A549 (cell line): ENCODE results near the gene TMEM119. TPM values are rescaled to one million over a fixed set of nuclear protein-coding genes. Genes with fewer than 3 reads are reported as not detected.

ENCODE experiments used
- ATAC-seq, 2 experiments: fragments of 200-7000 bp in 1 of 2; fragments of >200 bp in 1 of 2; cut with Nextera tagmentation in 1 of 2; cut with Tn5 transposase in 1 of 2; 3 replicates each; pipeline versions ENCODE4 v1.8.0 to v1.9.1; 2018 to 2020; ENCODE audit warnings: mild to moderate bottlenecking in 1 of 2, moderate library complexity in 1 of 2
- CTCF ChIA-PET: fragments of 300-600 bp; sonication (Branson Sonifier 250); formaldehyde crosslinking; extraction: SDS; loops from one replicate; lab custom pipeline; 2021; ENCODE audit warnings: antibody characterized with exemption, inconsistent platforms; lab: Yijun Ruan, JAX
- POLR2A ChIA-PET: fragments of 350-600 bp; formaldehyde crosslinking; extraction: SDS; loops from one replicate; lab custom pipeline; 2021; ENCODE audit warnings: antibody characterized with exemption, inconsistent platforms; lab: Yijun Ruan, JAX
- DNase-seq, 2 experiments: peaks; one replicate each; pipeline versions ENCODE4 v3.0.0 to v3.0.0-alpha.2; 2011 to 2016; ENCODE audit warnings: low read depth in 1 of 2, low spot score in 1 of 2
- FAIRE-seq: peaks from 2 replicates; lab custom pipeline; 2011; peaks lifted over from hg19 to GRCh38; lab: Jason Lieb, UNC
- H3K27ac ChIP-seq, 2 experiments: fragments of >200 bp; sonication (Bioruptor Twin); formaldehyde crosslinking; 3 replicates each; pipeline ENCODE4 v1.5.1; 2016 to 2017
- H3K4me1 ChIP-seq: fragments of >200 bp; sonication (Bioruptor Twin); formaldehyde crosslinking; 3 replicates; pipeline ENCODE4 v1.6.1; 2016
- H3K4me2 ChIP-seq: fragments of >200 bp; sonication (Bioruptor Twin); formaldehyde crosslinking; 3 replicates; pipeline ENCODE4 v1.6.1; 2016
- H3K4me3 ChIP-seq: fragments of >200 bp; sonication (Bioruptor Twin); formaldehyde crosslinking; 3 replicates; pipeline ENCODE4 v1.5.1; 2016
- H3K9me3 ChIP-seq: fragments of >200 bp; sonication (Bioruptor Twin); formaldehyde crosslinking; 3 replicates; pipeline ENCODE4 v1.6.1; 2016
- CBX2 ChIP-seq: fragments of 200-600 bp; sonication (generic); IDR thresholded peaks from 2 replicates; pipeline ENCODE4 v1.6.1; 2016; ENCODE audit warnings: low read depth, mild to moderate bottlenecking, borderline replicate concordance
- CEBPB ChIP-seq, 2 experiments: fragments of >200 bp in 1 of 2; sonication (Bioruptor Twin) in 1 of 2; formaldehyde crosslinking in 1 of 2; IDR thresholded peaks; 2 replicates each; pipeline ENCODE4 v1.6.1; 2012 to 2016
- CHD4 ChIP-seq: fragments of 200-600 bp; sonication (generic); IDR thresholded peaks from 2 replicates; pipeline ENCODE4 v1.6.1; 2016; ENCODE audit warnings: antibody characterized with exemption, mild to moderate bottlenecking, borderline replicate concordance
- CTCF ChIP-seq: fragments of >200 bp; sonication (Bioruptor Twin); formaldehyde crosslinking; IDR thresholded peaks from 3 replicates; pipeline ENCODE4 v1.5.1; 2016
- EHF ChIP-seq: fragments of 250-450 bp; sonication (Bioruptor Pico); IDR thresholded peaks from 2 replicates; pipeline ENCODE4 v1.5.0; 2020; ENCODE audit warnings: mild to moderate bottlenecking
- EHMT2 ChIP-seq: fragments of 200-600 bp; sonication (generic); IDR thresholded peaks from 2 replicates; pipeline ENCODE4 v1.6.1; 2016; ENCODE audit warnings: antibody characterized with exemption, low read depth, mild to moderate bottlenecking, moderate library complexity
- ESRRA ChIP-seq: fragments of 150-350 bp; IDR thresholded peaks from 2 replicates; pipeline ENCODE4 v1.6.1; 2014; ENCODE audit warnings: mild to moderate bottlenecking, low read length, borderline replicate concordance
- FOSL2 ChIP-seq, 2 experiments: fragments of 450-650 bp in 1 of 2; fragments of >200 bp in 1 of 2; sonication (Bioruptor Twin) in 1 of 2; formaldehyde crosslinking; IDR thresholded peaks; 2 replicates each; pipeline versions ENCODE4 v1.5.0 to v1.6.1; 2016 to 2020; ENCODE audit warnings: mild to moderate bottlenecking in 1 of 2, moderate library complexity in 1 of 2
- HEYL ChIP-seq: fragments of 250-450 bp; sonication (Bioruptor Pico); IDR thresholded peaks from 2 replicates; pipeline ENCODE4 v1.8.0; 2021; ENCODE audit warnings: mild to moderate bottlenecking, moderate library complexity
- HOXA7 ChIP-seq: fragments of 250-450 bp; sonication (Bioruptor Pico); IDR thresholded peaks from 2 replicates; pipeline ENCODE4 v1.5.0; 2020; ENCODE audit warnings: mild to moderate bottlenecking, moderate library complexity
- KDM1A ChIP-seq: fragments of 200-600 bp; sonication (generic); IDR thresholded peaks from 2 replicates; pipeline ENCODE4 v1.6.1; 2016; ENCODE audit warnings: low read depth, mild to moderate bottlenecking
- MAX ChIP-seq: IDR thresholded peaks from 2 replicates; pipeline ENCODE4 v1.6.1; 2012
- MAZ ChIP-seq: fragments of 150-350 bp; IDR thresholded peaks from 2 replicates; pipeline ENCODE4 v1.6.1; 2014; ENCODE audit warnings: antibody characterized with exemption, low read depth, low read length, borderline replicate concordance
- NFE2L2 ChIP-seq: fragments of 150-350 bp; conservative IDR thresholded peaks from 2 replicates; pipeline ENCODE4 v1.6.1; 2014; ENCODE audit warnings: low read length
- NPAS2 ChIP-seq: fragments of 250-450 bp; sonication (Bioruptor Pico); IDR thresholded peaks from 2 replicates; pipeline ENCODE4 v1.8.0; 2022; ENCODE audit warnings: mild to moderate bottlenecking, moderate library complexity, borderline replicate concordance
- NR3C1 ChIP-seq: fragments of >200 bp; sonication (Bioruptor Twin); formaldehyde crosslinking; IDR thresholded peaks from 3 replicates; pipeline ENCODE4 v1.6.1; 2017
- RAD21 ChIP-seq, 2 experiments: fragments of >200 bp in 1 of 2; sonication (Bioruptor Twin) in 1 of 2; formaldehyde crosslinking in 1 of 2; IDR thresholded peaks in 1 of 2; conservative IDR thresholded peaks in 1 of 2; 2 replicates in 1 of 2; 3 replicates in 1 of 2; pipeline ENCODE4 v1.6.1; 2012 to 2018; ENCODE audit warnings: inconsistent platforms in 1 of 2
- RCOR1 ChIP-seq: fragments of 150-350 bp; IDR thresholded peaks from 2 replicates; pipeline ENCODE4 v1.6.1; 2014; ENCODE audit warnings: antibody characterized with exemption, low read length, low read depth
- RNF2 ChIP-seq: fragments of 200-600 bp; sonication (generic); IDR thresholded peaks from 2 replicates; pipeline ENCODE4 v1.6.1; 2016; ENCODE audit warnings: low read depth, mild to moderate bottlenecking, antibody characterized with exemption, moderate library complexity, borderline replicate concordance
- TFCP2L1 ChIP-seq: fragments of 250-450 bp; sonication (Bioruptor Pico); IDR thresholded peaks from 2 replicates; pipeline ENCODE4 v1.5.0; 2021; ENCODE audit warnings: mild to moderate bottlenecking
- TP53 ChIP-seq: fragments of 250-450 bp; sonication (Bioruptor Pico); IDR thresholded peaks from 2 replicates; pipeline ENCODE4 v1.5.0; 2021; ENCODE audit warnings: mild to moderate bottlenecking, moderate library complexity
- USF2 ChIP-seq: fragments of 450-650 bp; IDR thresholded peaks from 2 replicates; pipeline ENCODE4 v1.6.1; 2014; ENCODE audit warnings: antibody characterized with exemption
- ZC3H11A ChIP-seq: fragments of 450-650 bp; IDR thresholded peaks from 2 replicates; pipeline ENCODE4 v1.6.1; 2014; ENCODE audit warnings: antibody characterized with exemption, mild to moderate bottlenecking
- ZNF302 ChIP-seq: fragments of 250-450 bp; sonication (Bioruptor Pico); IDR thresholded peaks from 2 replicates; pipeline ENCODE4 v1.9.0; 2021; ENCODE audit warnings: inconsistent platforms, mild to moderate bottlenecking, moderate library complexity
- ZSCAN20 ChIP-seq: fragments of 250-450 bp; sonication (Bioruptor Pico); IDR thresholded peaks from 2 replicates; pipeline ENCODE4 v1.8.0; 2022; ENCODE audit warnings: mild to moderate bottlenecking, moderate library complexity
- WGBS: methylation state at CpG from one replicate; pipeline ENCODE4 v1.1.6; 2017; ENCODE audit errors: missing lambda C conversion rate; 5-methylcytosine and 5-hydroxymethylcytosine counted together
- polyA plus RNA-seq, 4 experiments: library from polyadenylated mRNA; depleted of rRNA in 3 of 4; stranded (reverse); fragments of >200 nt; fragmentation: RNase III in 1 of 4; extraction: RNeasy Plus Mini Kit Qiagen cat#74134 plus additional on column Dnase treatment in 1 of 4; gene quantifications; 2 replicates in 3 of 4; 3 replicates in 1 of 4; pipeline ENCODE4 v1.2.3, GENCODE V29; 2011 to 2017
- TF ChIP-seq, protein P1 (sequence below): IDR thresholded peaks from 2 replicates; pipeline ENCODE4 v1.6.1; 2012; ENCODE audit warnings: low read depth, borderline replicate concordance

TMEM119 gene
- polyA plus RNA-seq, 2 of the 4 experiments (the other 2 are of a cell fraction) = not detected

DNA sequence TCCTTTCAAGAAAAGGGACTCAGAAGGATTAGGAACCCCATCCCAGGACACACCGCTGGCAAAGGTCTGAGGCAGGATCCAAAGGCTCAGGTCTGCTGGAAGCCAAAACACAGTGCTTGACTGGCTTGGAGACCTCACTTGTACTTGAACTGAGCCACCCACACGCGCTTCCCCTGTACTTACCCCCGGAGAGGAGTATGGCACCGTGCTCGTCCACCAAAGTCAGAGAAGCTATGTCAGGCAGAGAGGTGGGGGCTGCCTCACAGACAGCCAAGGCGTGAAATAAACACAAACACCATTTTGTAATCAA, 46.9 kb upstream of the TMEM119 start (continued):
- TF ChIP-seq CTCF (no peak), MAX (no peak), HOXA7 (CRISPR knock-in tag) (no peak), CBX2 (no peak), RNF2 (no peak)

- Histone ChIP-seq H3K27ac (peak overlapping the region; percentile 29 to 74; a peak in 5 of 6 replicates), H3K4me2 (peak overlapping the region; percentile 63), H3K4me1 (peaks cover 25% of the 10 kb centered on the region), H3K4me3 (no peak overlapping the region), H3K9me3 (no peaks in the 10 kb centered on the region)
- WGBS = 37% methylated on average over 18 of the region's 18 CpGs
- CTCF ChIA-PET = interaction anchor here (0.6 to 3.5 kb wide), 4 partner anchors 20 to 159 kb away, joined by 3 to 16 read pairs (median 4); no protein-coding TSS in a partner anchor
- peak in 1 of 2 experiments; percentile 53; a peak in 3 of 6 replicates for ATAC-seq
- TF ChIP-seq NFE2L2 (no peak; the same call in 1 of the 2 replicates), MAZ (no peak), RNF2 (no peak), ESRRA (peak; percentile 42; the same call in 1 of the 2 replicates), NPAS2 (CRISPR knock-in tag) (no peak), NR3C1 (no peak), RCOR1 (no peak), CHD4 (no peak), USF2 (no peak), EHMT2 (no peak), HEYL (CRISPR knock-in tag) (no peak), EHF (CRISPR knock-in tag) (no peak), CEBPB (IDR thresholded peaks at IDR 0.05) (no peak), ZNF302 (CRISPR knock-in tag) (no peak), MAX (no peak), FOSL2 (IDR thresholded peaks at IDR 0.05) (no peak), FOSL2 (CRISPR knock-in tag; IDR thresholded peaks at IDR 0.05) (peak; percentile 70), KDM1A (no peak), ZC3H11A (no peak), ZSCAN20 (no peak), RAD21 (conservative IDR thresholded peaks at IDR 0.05 in 1 of 2, IDR thresholded peaks at IDR 0.05 in 1 of 2) (0 out of 5 replicates have a peak, but pooled peaks of 1 of the 2 experiments have one; percentile 1), TFCP2L1 (no peak), TP53 (no peak)
- TF ChIP-seq, protein P1, sequence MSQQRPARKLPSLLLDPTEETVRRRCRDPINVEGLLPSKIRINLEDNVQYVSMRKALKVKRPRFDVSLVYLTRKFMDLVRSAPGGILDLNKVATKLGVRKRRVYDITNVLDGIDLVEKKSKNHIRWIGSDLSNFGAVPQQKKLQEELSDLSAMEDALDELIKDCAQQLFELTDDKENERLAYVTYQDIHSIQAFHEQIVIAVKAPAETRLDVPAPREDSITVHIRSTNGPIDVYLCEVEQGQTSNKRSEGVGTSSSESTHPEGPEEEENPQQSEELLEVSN = no peak
- FAIRE-seq = no peak
- peak; percentile 53 to 58 for DNase-seq
- POLR2A ChIA-PET = no interaction called here
Measured at GRCh38 chr12:108643941-108644810, 46.3 kb upstream of the TMEM119 start.
